Stimulated activated CD4-positive, alpha-beta T cell treated with anti-CD3 and anti-CD28 coated beads, Interleukin-1b, Interleukin-23, amount 100 ng/mL, for 1 hour (primary cell): ENCODE data around the gene GCG.

Source experiments
- DNase-seq, 2 donors: peaks; one replicate each; pipeline ENCODE4 v3.0.0-alpha.2; 2020; ENCODE audit warnings: low read depth in 2 of 2

The GCG gene

GRCh38 chr2:162100579-162100978 is 51.5 kb downstream of the GCG start:
- no peak for DNase-seq

- no peak for DNase-seq
Measured at GRCh38 chr2:162099836-162100235, 52.2 kb downstream of the GCG start.
